Kidney (tissue), 14 donors: ENCODE measurements around the gene CDR2. TPM values are rescaled to one million over a fixed set of nuclear protein-coding genes. Genes with fewer than 3 reads are reported as not detected.

Experiments used
- DNase-seq, 5 donors: peaks; one replicate each; pipeline ENCODE4 v3.0.0-alpha.2; 2013 to 2020
- FAIRE-seq: peaks from 2 replicates; lab custom pipeline; 2012; peaks lifted over from hg19 to GRCh38; lab: Jason Lieb, UNC
- H3K27ac ChIP-seq, 2 donors: one replicate each; pipeline ENCODE4 v1.7.0; 2013; ENCODE audit warnings: low read depth in 2 of 2, low read length in 2 of 2, inconsistent platforms in 1 of 2
- H3K27me3 ChIP-seq: one replicate; pipeline ENCODE4 v1.7.1; 2013; ENCODE audit warnings: low read length, inconsistent platforms; ENCODE audit not compliant: control insufficient read depth, insufficient read depth
- H3K36me3 ChIP-seq, 3 donors: one replicate each; pipeline versions ENCODE4 v1.7.0 to v1.7.1; 2013; ENCODE audit warnings: low read length in 3 of 3, control low read depth in 1 of 3, inconsistent platforms in 1 of 3; ENCODE audit not compliant: insufficient read depth in 3 of 3, control insufficient read depth in 2 of 3
- H3K4me1 ChIP-seq, 3 donors: one replicate each; pipeline versions ENCODE4 v1.7.0 to v1.7.1; 2013; ENCODE audit warnings: low read length in 3 of 3, inconsistent platforms in 1 of 3, low read depth in 1 of 3; ENCODE audit not compliant: control insufficient read depth in 2 of 3, insufficient read depth in 2 of 3
- H3K4me3 ChIP-seq, 3 donors: one replicate each; pipeline versions ENCODE4 v1.7.0 to v1.8.1; 2013; ENCODE audit warnings: low read length in 3 of 3, control low read depth in 1 of 3, inconsistent platforms in 1 of 3
- H3K9ac ChIP-seq, 3 donors: one replicate each; pipeline versions ENCODE4 v1.7.0 to v1.7.1; 2013; ENCODE audit warnings: low read length in 3 of 3, control low read depth in 1 of 3, inconsistent platforms in 1 of 3
- H3K9me3 ChIP-seq, 3 donors: one replicate each; pipeline versions ENCODE4 v1.7.0 to v1.7.1; 2013; ENCODE audit warnings: low read length in 3 of 3, control low read depth in 1 of 3, inconsistent platforms in 1 of 3; ENCODE audit not compliant: control insufficient read depth in 2 of 3, insufficient read depth in 1 of 3
- CTCF ChIP-seq: IDR thresholded peaks from 3 replicates; pipeline ENCODE4 v1.5.1; 2012; ENCODE audit warnings: mild to moderate bottlenecking, moderate library complexity, borderline replicate concordance; ENCODE audit not compliant: insufficient read depth; ENCODE audit errors: extremely low read depth
- intact Hi-C: fragments of 100-400 bp; cut with DNase I; formaldehyde crosslinking; loops from one replicate; pipeline ENCODE4 v1.11.1; 2022
- polyA plus RNA-seq: library from polyadenylated mRNA; stranded (reverse); fragments of 350-450 nt; fragmentation: Illumina TruSeq; extraction: RNeasy Lipid Tissue Mini Kit (QIAGEN cat#74804); gene quantifications from one replicate; pipeline ENCODE4 v1.2.3, GENCODE V29; 2014; ENCODE audit warnings: low read depth, low replicate concordance; ENCODE audit not compliant: insufficient read depth
- total RNA-seq: library from RNA; stranded (reverse); fragmentation: NEBNext Ultra II Directional; extraction: Animal tissue kit (Norgen Biotek cat#: 25700); gene quantifications from one replicate; pipeline ENCODE4 v1.2.1, GENCODE V29; 2021
- donor health status: control.
- donor health status: control.
- donor health status: control.
- donor health status: control.
- donor health status: control.
- donor health status: DM: yes; HTN: yes; CAD: no.
- donor health status: Normal renal cell carcinoma (clear cell type).

CDR2 gene
- total and polyA plus RNA-seq, 2 donors from 2014 or later = 14.4 to 29.6 TPM

GRCh38 chr16:22353933-22354541 lies 20.4 kb downstream of the CDR2 start:
- no peaks in the 10 kb centered on the region for H3K27me3 ChIP-seq
- H3K9me3 ChIP-seq = no peaks in the 10 kb centered on the region
- H3K36me3 ChIP-seq = peaks cover 0 to 6% (median 2%) of the 10 kb centered on the region in 3 donors
- peak overlapping the region; percentile 53 to 54 for H3K27ac ChIP-seq
- no peak overlapping the region for H3K4me3 ChIP-seq
- no peak for TF ChIP-seq CTCF
- DNase-seq (peak in 2 of 5 donors; percentile 32 to 41), FAIRE-seq (peak; percentile 25)
- H3K4me1 ChIP-seq = peaks cover 0 to 10% (median 0%) of the 10 kb centered on the region in 3 donors
- H3K9ac ChIP-seq = no peak overlapping the region
- intact Hi-C loops = no loop called here

GRCh38 chr16:22353191-22353919 lies 21.1 kb downstream of the CDR2 start:
- Histone ChIP-seq H3K27me3 (no peaks in the 10 kb centered on the region), H3K4me3 (no peak overlapping the region), H3K4me1 (peaks cover 0 to 10% (median 0%) of the 10 kb centered on the region in 3 donors), H3K9ac (no peak overlapping the region), H3K36me3 (peaks cover 0 to 13% (median 2%) of the 10 kb centered on the region in 3 donors), H3K9me3 (no peaks in the 10 kb centered on the region), H3K27ac (peak overlapping the region; percentile 47 to 53)
- TF ChIP-seq CTCF = no peak
- intact Hi-C loops = no loop called here
- FAIRE-seq (no peak), DNase-seq (peak in 2 of 5 donors; percentile 51 to 53)

GRCh38 chr16:22352723-22353122 lies 21.7 kb downstream of the CDR2 start:
- Histone ChIP-seq H3K27me3 (no peaks in the 10 kb centered on the region), H3K4me1 (peaks cover 0 to 10% (median 0%) of the 10 kb centered on the region in 3 donors), H3K27ac (peak overlapping the region; percentile 47 to 53), H3K9me3 (no peaks in the 10 kb centered on the region), H3K36me3 (peaks cover 0 to 16% (median 2%) of the 10 kb centered on the region in 3 donors), H3K9ac (no peak overlapping the region), H3K4me3 (no peak overlapping the region)
- intact Hi-C loops = no loop called here
- no peak for DNase-seq
- no peak for FAIRE-seq
- TF ChIP-seq CTCF = no peak
